Measurements from ENCODE around the gene PEPD.

Gene PEPD

GRCh38 chr19:33459222-33460090, 62.1 kb downstream of the PEPD start:
- no peak for DNase-seq (ENCODE audit: low read depth, low spot score)
- ChIA-PET POLR2A (no interaction called here), CTCF (no interaction called here)
- no peak overlapping the region for H3K4me3 ChIP-seq (ENCODE audit: low read depth, low read length)
- no peak for TF ChIP-seq CTCF (IDR thresholded peaks at IDR 0.05; ENCODE audit: insufficient read depth, low read length, missing control alignments)

GRCh38 chr19:33458807-33459206, 62.8 kb downstream of the PEPD start:
- TF ChIP-seq CTCF (IDR thresholded peaks at IDR 0.05; ENCODE audit: insufficient read depth, low read length, missing control alignments) = no peak
- ChIA-PET CTCF (no interaction called here), POLR2A (no interaction called here)
- H3K4me3 ChIP-seq (ENCODE audit: low read depth, low read length) = no peak overlapping the region
- no peak for DNase-seq (ENCODE audit: low read depth, low spot score)

GRCh38 chr19:33458171-33458633, 63.4 kb downstream of the PEPD start:
- CTCF ChIA-PET = no interaction called here
- TF ChIP-seq CTCF (IDR thresholded peaks at IDR 0.05; ENCODE audit: insufficient read depth, low read length, missing control alignments) = no peak
- H3K4me3 ChIP-seq (ENCODE audit: low read depth, low read length) = no peak overlapping the region
- no peak for DNase-seq (ENCODE audit: low read depth, low spot score)
- POLR2A ChIA-PET = no interaction called here

GRCh38 chr19:33456845-33457220, 64.8 kb downstream of the PEPD start:
- no peak overlapping the region for H3K4me3 ChIP-seq (ENCODE audit: low read depth, low read length)
- ChIA-PET POLR2A (no interaction called here), CTCF (no interaction called here)
- no peak for TF ChIP-seq CTCF (IDR thresholded peaks at IDR 0.05; ENCODE audit: insufficient read depth, low read length, missing control alignments)
- no peak for DNase-seq (ENCODE audit: low read depth, low spot score)

- DNase-seq (ENCODE audit: low read depth, low spot score) = no peak
- TF ChIP-seq CTCF (IDR thresholded peaks at IDR 0.05; ENCODE audit: insufficient read depth, low read length, missing control alignments) = no peak
- ChIA-PET CTCF (no interaction called here), POLR2A (no interaction called here)
- H3K4me3 ChIP-seq (ENCODE audit: low read depth, low read length) = no peak overlapping the region
Observed at GRCh38 chr19:33456076-33456844, 65.3 kb downstream of the PEPD start.

GRCh38 chr19:33453265-33453664, 68.3 kb downstream of the PEPD start:
- DNase-seq (ENCODE audit: low read depth, low spot score) = no peak
- ChIA-PET CTCF (no interaction called here), POLR2A (no interaction called here)
- no peak overlapping the region for H3K4me3 ChIP-seq (ENCODE audit: low read depth, low read length)
- no peak for TF ChIP-seq CTCF (IDR thresholded peaks at IDR 0.05; ENCODE audit: insufficient read depth, low read length, missing control alignments)
